Lower lobe of right lung (tissue), 2 donors: ENCODE data around the gene SEMA5A. TPM values are rescaled to one million over a fixed set of nuclear protein-coding genes. Genes with fewer than 3 reads are reported as not detected.
A peak's percentile ranks its signal among the peaks of the same experiment; 100 is the strongest.

Source experiments
- ATAC-seq, 2 donors: fragments of 200-7000 bp; cut with Tn5 transposase; one replicate each; pipeline ENCODE4 v1.9.1; 2020 to 2022; ENCODE audit warnings: mild to moderate bottlenecking in 2 of 2, moderate library complexity in 2 of 2
- DNase-seq: peaks from one replicate; pipeline ENCODE4 v3.0.0-alpha.2; 2020
- H3K27ac ChIP-seq: fragments of 200-600 bp; one replicate; pipeline ENCODE4 v1.8.0; 2022
- H3K27me3 ChIP-seq: fragments of 200-600 bp; one replicate; pipeline ENCODE4 v1.8.0; 2022; ENCODE audit warnings: low read depth
- H3K36me3 ChIP-seq: fragments of 200-600 bp; one replicate; pipeline ENCODE4 v1.8.0; 2022; ENCODE audit warnings: mild to moderate bottlenecking
- H3K4me1 ChIP-seq: fragments of 200-600 bp; one replicate; pipeline ENCODE4 v1.8.0; 2022
- H3K4me3 ChIP-seq: fragments of 200-600 bp; one replicate; pipeline ENCODE4 v1.8.0; 2022; ENCODE audit warnings: mild to moderate bottlenecking
- H3K9me3 ChIP-seq: fragments of 200-600 bp; one replicate; pipeline ENCODE4 v1.8.0; 2022
- intact Hi-C: fragments of 100-400 bp; cut with DNase I; formaldehyde crosslinking; loops from one replicate; pipeline ENCODE4 v1.11.0; 2022
- total RNA-seq: library from RNA; stranded (reverse); fragmentation: NEBNext Ultra II Directional; extraction: Animal tissue kit (Norgen Biotek cat#: 25700); gene quantifications from one replicate; pipeline ENCODE4 v1.2.1, GENCODE V29; 2021
- TF ChIP-seq, protein P1 (sequence below): fragments of 200-600 bp; IDR thresholded peaks from one replicate; pipeline ENCODE4 v1.8.0; 2022; ENCODE audit warnings: antibody characterized with exemption, mild to moderate bottlenecking
- donor health status: DM: no; HTN: yes; CAD: no; lungs with severe emphysema.

The SEMA5A gene
- total RNA-seq, 1 donor from 2014 or later: 29.3 TPM

DNA sequence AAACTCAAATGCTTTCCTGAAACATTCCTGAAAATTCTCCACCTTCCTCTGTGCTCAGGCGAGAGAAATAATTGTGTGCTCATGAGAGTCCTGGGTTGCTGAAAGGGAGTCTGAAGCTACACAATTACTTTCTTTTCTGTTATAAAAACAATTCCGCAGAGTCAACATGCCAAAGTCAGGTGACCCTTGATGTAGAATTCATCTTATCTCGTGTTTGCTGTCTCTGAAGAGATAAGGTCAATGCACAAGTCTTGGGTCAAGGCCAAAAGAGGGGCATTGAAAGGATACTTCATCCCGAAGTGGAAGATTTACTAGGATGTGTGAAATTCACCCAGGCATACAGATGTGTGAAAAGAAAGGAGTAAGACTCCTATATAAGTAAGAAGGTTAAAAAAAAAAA lies 493.5 kb downstream of the SEMA5A start:
- Histone ChIP-seq H3K27ac (no peak overlapping the region), H3K27me3 (no peaks in the 10 kb centered on the region), H3K9me3 (no peaks in the 10 kb centered on the region), H3K4me1 (no peaks in the 10 kb centered on the region), H3K4me3 (no peak overlapping the region), H3K36me3 (no peaks in the 10 kb centered on the region)
- TF ChIP-seq, protein P1, sequence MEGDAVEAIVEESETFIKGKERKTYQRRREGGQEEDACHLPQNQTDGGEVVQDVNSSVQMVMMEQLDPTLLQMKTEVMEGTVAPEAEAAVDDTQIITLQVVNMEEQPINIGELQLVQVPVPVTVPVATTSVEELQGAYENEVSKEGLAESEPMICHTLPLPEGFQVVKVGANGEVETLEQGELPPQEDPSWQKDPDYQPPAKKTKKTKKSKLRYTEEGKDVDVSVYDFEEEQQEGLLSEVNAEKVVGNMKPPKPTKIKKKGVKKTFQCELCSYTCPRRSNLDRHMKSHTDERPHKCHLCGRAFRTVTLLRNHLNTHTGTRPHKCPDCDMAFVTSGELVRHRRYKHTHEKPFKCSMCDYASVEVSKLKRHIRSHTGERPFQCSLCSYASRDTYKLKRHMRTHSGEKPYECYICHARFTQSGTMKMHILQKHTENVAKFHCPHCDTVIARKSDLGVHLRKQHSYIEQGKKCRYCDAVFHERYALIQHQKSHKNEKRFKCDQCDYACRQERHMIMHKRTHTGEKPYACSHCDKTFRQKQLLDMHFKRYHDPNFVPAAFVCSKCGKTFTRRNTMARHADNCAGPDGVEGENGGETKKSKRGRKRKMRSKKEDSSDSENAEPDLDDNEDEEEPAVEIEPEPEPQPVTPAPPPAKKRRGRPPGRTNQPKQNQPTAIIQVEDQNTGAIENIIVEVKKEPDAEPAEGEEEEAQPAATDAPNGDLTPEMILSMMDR: no peak
- ATAC-seq (no peak), DNase-seq (no peak)
- intact Hi-C loops: no loop called here

DNA sequence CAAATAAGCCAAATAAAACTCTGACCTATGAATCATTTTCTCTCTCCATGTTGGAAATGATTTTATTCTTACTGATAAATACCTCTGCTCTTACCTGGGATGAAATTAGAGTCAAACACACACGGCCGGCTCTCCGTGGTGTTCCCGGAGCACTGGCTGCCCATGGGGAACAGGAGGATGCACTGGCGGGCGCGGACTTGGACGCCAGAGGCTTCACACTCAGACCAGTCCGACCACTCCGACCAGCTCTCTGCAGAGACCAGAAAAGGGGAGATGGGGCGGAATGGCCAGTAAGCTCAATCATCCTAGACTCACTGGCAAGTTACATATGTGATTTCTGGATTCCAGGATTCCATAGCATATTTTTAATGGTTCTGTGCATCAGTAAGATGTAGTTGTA lies 494.1 kb downstream of the SEMA5A start:
- Histone ChIP-seq H3K4me3 (no peak overlapping the region), H3K27me3 (no peaks in the 10 kb centered on the region), H3K9me3 (no peaks in the 10 kb centered on the region), H3K27ac (no peak overlapping the region), H3K4me1 (no peaks in the 10 kb centered on the region), H3K36me3 (no peaks in the 10 kb centered on the region)
- DNase-seq (no peak), ATAC-seq (no peak)
- intact Hi-C loops: no loop called here
- TF ChIP-seq, protein P1: no peak

DNA sequence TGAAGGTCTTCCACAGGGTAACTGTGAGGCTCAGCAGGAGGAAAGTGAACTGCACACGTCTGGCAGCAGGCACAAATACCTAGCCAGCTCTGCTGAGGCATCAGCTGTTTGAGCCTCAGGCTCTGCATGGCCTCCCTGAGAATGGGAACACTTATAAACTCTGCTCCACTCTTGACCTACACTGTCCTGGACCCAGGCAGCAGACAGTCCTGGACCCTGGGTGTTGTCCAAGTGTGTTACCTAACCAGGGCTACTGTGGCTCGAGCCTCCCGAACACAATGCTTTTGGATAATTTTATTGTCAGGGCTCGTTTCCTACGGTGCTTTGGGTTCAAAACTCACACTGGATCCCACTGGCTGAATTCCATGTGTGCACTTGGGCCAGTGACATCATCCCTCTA lies 497.9 kb downstream of the SEMA5A start:
- Histone ChIP-seq H3K4me3 (no peak overlapping the region), H3K36me3 (no peaks in the 10 kb centered on the region), H3K9me3 (no peaks in the 10 kb centered on the region), H3K4me1 (no peaks in the 10 kb centered on the region), H3K27ac (no peak overlapping the region), H3K27me3 (no peaks in the 10 kb centered on the region)
- DNase-seq (no peak), ATAC-seq (no peak)
- TF ChIP-seq, protein P1: no peak
- intact Hi-C loops: no loop called here

DNA sequence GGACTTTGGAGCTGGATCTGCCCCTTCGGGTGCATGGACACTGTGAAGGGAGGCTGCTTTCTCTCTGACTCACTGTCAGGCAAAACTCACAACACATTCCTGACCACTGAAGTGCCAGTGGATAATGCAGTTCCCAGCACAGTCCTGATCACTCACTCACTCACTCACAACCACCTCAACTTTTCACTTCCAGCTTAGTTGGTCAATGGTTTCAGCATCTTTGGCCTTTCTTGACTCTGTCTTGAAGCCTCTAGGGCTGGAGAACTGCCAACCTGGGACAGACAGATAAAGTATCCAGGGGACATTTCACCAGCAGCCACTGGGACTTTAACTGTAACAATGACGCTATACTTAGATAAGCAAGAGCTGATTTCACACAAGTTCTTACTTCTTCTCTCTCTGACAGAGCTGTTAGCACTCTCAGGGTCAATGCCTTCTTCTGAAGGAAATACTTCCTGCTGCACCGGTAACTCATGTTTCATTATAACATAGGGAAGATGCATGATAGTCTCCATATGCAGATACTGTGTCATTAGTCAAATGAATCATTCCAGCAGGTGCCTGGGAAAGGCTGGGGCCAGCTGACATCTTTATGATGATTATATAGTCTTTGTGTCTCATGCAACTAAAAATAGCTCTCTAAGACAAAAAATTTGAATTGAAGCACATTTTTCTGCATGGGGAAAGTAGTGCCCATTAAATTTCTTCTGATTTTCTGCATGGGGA lies 499.0 kb downstream of the SEMA5A start:
- intact Hi-C loops: no loop called here
- Histone ChIP-seq H3K4me1 (no peaks in the 10 kb centered on the region), H3K9me3 (no peaks in the 10 kb centered on the region), H3K27me3 (no peaks in the 10 kb centered on the region), H3K27ac (no peak overlapping the region), H3K4me3 (no peak overlapping the region), H3K36me3 (no peaks in the 10 kb centered on the region)
- ATAC-seq (peak; percentile 54 to 62), DNase-seq (no peak)
- TF ChIP-seq, protein P1: no peak

GRCh38 chr5:9045946-9046345 lies 499.9 kb downstream of the SEMA5A start:
- Histone ChIP-seq H3K27me3 (no peaks in the 10 kb centered on the region), H3K36me3 (no peaks in the 10 kb centered on the region), H3K27ac (no peak overlapping the region), H3K9me3 (no peaks in the 10 kb centered on the region), H3K4me3 (no peak overlapping the region), H3K4me1 (no peaks in the 10 kb centered on the region)
- intact Hi-C loops: no loop called here
- ATAC-seq: peak; percentile 14 to 19
- TF ChIP-seq, protein P1: no peak
- no peak for DNase-seq
